Mesendoderm (in vitro differentiated cells): Measurements from ENCODE around the gene FHL2.

Source experiments
- DNase-seq: peaks from one replicate; pipeline ENCODE4 v3.0.0; 2013
- H2AK5ac ChIP-seq: 2 replicates; pipeline ENCODE4 v1.6.1; 2013; ENCODE audit warnings: low read length, inconsistent platforms
- H2BK120ac ChIP-seq: 2 replicates; pipeline ENCODE4 v1.6.1; 2013; ENCODE audit warnings: low read depth, mild to moderate bottlenecking, low read length, moderate library complexity, mixed read lengths
- H2BK15ac ChIP-seq: replicated peaks from 2 replicates; pipeline ENCODE4 v1.6.1; 2013; ENCODE audit warnings: low read depth, mild to moderate bottlenecking, moderate library complexity
- H2BK5ac ChIP-seq: 2 replicates; pipeline ENCODE4 v1.6.1; 2013; ENCODE audit warnings: low read length, inconsistent platforms
- H3K18ac ChIP-seq: 2 replicates; pipeline ENCODE4 v1.6.1; 2013; ENCODE audit warnings: mild to moderate bottlenecking, low read length, mixed read lengths
- H3K23ac ChIP-seq: one replicate; pipeline ENCODE4 v1.6.1; 2013; ENCODE audit warnings: low read length
- H3K27ac ChIP-seq: 2 replicates; pipeline ENCODE4 v1.5.1; 2013; ENCODE audit warnings: low read depth, mild to moderate bottlenecking, inconsistent platforms, low read length, moderate library complexity
- H3K27me3 ChIP-seq: 2 replicates; pipeline ENCODE4 v1.6.1; 2013; ENCODE audit warnings: low read length, control low read depth, mild to moderate bottlenecking, inconsistent platforms; ENCODE audit not compliant: insufficient read depth, poor library complexity
- H3K36me3 ChIP-seq: 2 replicates; pipeline ENCODE4 v1.6.1; 2013; ENCODE audit warnings: low read length, inconsistent platforms; ENCODE audit not compliant: control insufficient read depth, insufficient read depth
- H3K4ac ChIP-seq: one replicate; pipeline ENCODE4 v1.6.1; 2013; ENCODE audit warnings: low read depth, mild to moderate bottlenecking, low read length, moderate library complexity
- H3K4me1 ChIP-seq: 2 replicates; pipeline ENCODE4 v1.6.1; 2013; ENCODE audit warnings: low read depth, low read length, inconsistent platforms; ENCODE audit not compliant: control insufficient read depth
- H3K4me2 ChIP-seq: 2 replicates; pipeline ENCODE4 v1.6.1; 2013; ENCODE audit warnings: low read length
- H3K4me3 ChIP-seq: 2 replicates; pipeline ENCODE4 v1.5.1; 2013; ENCODE audit warnings: mild to moderate bottlenecking, low read length
- H3K56ac ChIP-seq: one replicate; pipeline ENCODE4 v1.6.1; 2013; ENCODE audit warnings: low read length
- H3K79me1 ChIP-seq: 2 replicates; pipeline ENCODE4 v1.6.1; 2013; ENCODE audit warnings: low read length, inconsistent platforms
- H3K79me2 ChIP-seq: 2 replicates; pipeline ENCODE4 v1.6.1; 2013; ENCODE audit warnings: mild to moderate bottlenecking, low read length; ENCODE audit not compliant: control insufficient read depth, insufficient read depth
- H3K9ac ChIP-seq: 2 replicates; pipeline ENCODE4 v1.6.1; 2013; ENCODE audit warnings: low read length, inconsistent platforms
- H4K5ac ChIP-seq: one replicate; pipeline ENCODE4 v1.6.1; 2013; ENCODE audit warnings: low read length
- H4K8ac ChIP-seq: one replicate; pipeline ENCODE4 v1.6.1; 2013; ENCODE audit warnings: low read depth, mild to moderate bottlenecking, control low read depth, low read length, moderate library complexity
- WGBS: extraction: QIAGEN DNeasy Blood & Tissue Kit; methylation state at CpG from one replicate; pipeline ENCODE4 v1.1.7; 2013; ENCODE audit warnings: low lambda C conversion rate, missing lambda C conversion rate; ENCODE audit not compliant: insufficient coverage; ENCODE audit errors: extremely low coverage; 5-methylcytosine and 5-hydroxymethylcytosine counted together

Gene FHL2

GRCh38 chr2:105325389-105325963, 73.4 kb downstream of the FHL2 start:
- no peak overlapping the region for H3K56ac ChIP-seq
- no peak overlapping the region for H2BK120ac ChIP-seq
- no peak overlapping the region for H2BK15ac ChIP-seq
- no peak overlapping the region for H3K23ac ChIP-seq
- no peak overlapping the region for H2AK5ac ChIP-seq
- no peak overlapping the region for H3K4ac ChIP-seq
- WGBS: no CpG with 5 or more reads among the region's 3 CpGs
- DNase-seq: peak; percentile 60
- H3K27me3 ChIP-seq: no peaks in the 10 kb centered on the region
- H3K4me1 ChIP-seq: peaks cover 4% of the 10 kb centered on the region
- H3K4me3 ChIP-seq: no peak overlapping the region
- peaks cover 14% of the 10 kb centered on the region for H3K79me2 ChIP-seq
- no peaks in the 10 kb centered on the region for H3K36me3 ChIP-seq
- H3K9ac ChIP-seq: no peak overlapping the region
- no peak overlapping the region for H2BK5ac ChIP-seq
- no peak overlapping the region for H3K4me2 ChIP-seq
- H4K8ac ChIP-seq: no peak overlapping the region
- no peak overlapping the region for H3K18ac ChIP-seq
- no peak overlapping the region for H4K5ac ChIP-seq
- no peak overlapping the region for H3K27ac ChIP-seq
- H3K79me1 ChIP-seq: peaks cover 13% of the 10 kb centered on the region

GRCh38 chr2:105324732-105325131, 74.1 kb downstream of the FHL2 start:
- Histone ChIP-seq H3K27ac (peak overlapping the region; percentile 19), H3K27me3 (no peaks in the 10 kb centered on the region), H3K79me1 (peaks cover 13% of the 10 kb centered on the region), H3K18ac (no peak overlapping the region), H3K9ac (no peak overlapping the region), H3K23ac (no peak overlapping the region), H2BK5ac (no peak overlapping the region), H3K79me2 (peaks cover 16% of the 10 kb centered on the region), H2AK5ac (no peak overlapping the region), H3K36me3 (no peaks in the 10 kb centered on the region), H2BK120ac (no peak overlapping the region), H3K4me1 (peaks cover 4% of the 10 kb centered on the region), H4K5ac (no peak overlapping the region), H3K4me3 (no peak overlapping the region), H4K8ac (no peak overlapping the region), H3K56ac (no peak overlapping the region), H2BK15ac (no peak overlapping the region), H3K4me2 (no peak overlapping the region), H3K4ac (no peak overlapping the region)
- DNase-seq: peak; percentile 86
- no CpG with 5 or more reads among the region's 4 CpGs for WGBS

- no peak overlapping the region for H4K8ac ChIP-seq
- no peak overlapping the region for H3K4me3 ChIP-seq
- no peaks in the 10 kb centered on the region for H3K36me3 ChIP-seq
- no peak overlapping the region for H3K23ac ChIP-seq
- H3K27me3 ChIP-seq: no peaks in the 10 kb centered on the region
- no peak overlapping the region for H2AK5ac ChIP-seq
- H3K4me1 ChIP-seq: peaks cover 4% of the 10 kb centered on the region
- H3K4me2 ChIP-seq: no peak overlapping the region
- H2BK15ac ChIP-seq: no peak overlapping the region
- WGBS: no CpG with 5 or more reads among the region's 4 CpGs
- no peak overlapping the region for H2BK5ac ChIP-seq
- H3K56ac ChIP-seq: no peak overlapping the region
- no peak overlapping the region for H3K9ac ChIP-seq
- H4K5ac ChIP-seq: no peak overlapping the region
- H3K79me1 ChIP-seq: peaks cover 12% of the 10 kb centered on the region
- peaks cover 15% of the 10 kb centered on the region for H3K79me2 ChIP-seq
- H3K4ac ChIP-seq: no peak overlapping the region
- no peak for DNase-seq
- no peak overlapping the region for H2BK120ac ChIP-seq
- no peak overlapping the region for H3K18ac ChIP-seq
- no peak overlapping the region for H3K27ac ChIP-seq
These were observed 74.8 kb downstream of the FHL2 start for GRCh38 chr2:105324101-105324500.

GRCh38 chr2:105323111-105323510, 75.7 kb downstream of the FHL2 start:
- no CpG with 5 or more reads among the region's 5 CpGs for WGBS
- Histone ChIP-seq H3K56ac (no peak overlapping the region), H2BK5ac (no peak overlapping the region), H4K5ac (no peak overlapping the region), H2BK15ac (no peak overlapping the region), H3K27me3 (no peaks in the 10 kb centered on the region), H2AK5ac (no peak overlapping the region), H3K23ac (no peak overlapping the region), H2BK120ac (no peak overlapping the region), H3K36me3 (no peaks in the 10 kb centered on the region), H3K4me2 (no peak overlapping the region), H3K79me2 (peaks cover 5% of the 10 kb centered on the region), H3K27ac (no peak overlapping the region), H3K79me1 (peaks cover 3% of the 10 kb centered on the region), H4K8ac (no peak overlapping the region), H3K4ac (no peak overlapping the region), H3K4me1 (peaks cover 4% of the 10 kb centered on the region), H3K9ac (no peak overlapping the region), H3K4me3 (no peak overlapping the region), H3K18ac (no peak overlapping the region)
- no peak for DNase-seq

- Histone ChIP-seq H3K36me3 (no peaks in the 10 kb centered on the region), H3K18ac (no peak overlapping the region), H3K4me3 (no peak overlapping the region), H3K23ac (no peak overlapping the region), H3K79me2 (peaks cover 5% of the 10 kb centered on the region), H2AK5ac (no peak overlapping the region), H4K5ac (no peak overlapping the region), H4K8ac (no peak overlapping the region), H3K4me1 (peaks cover 4% of the 10 kb centered on the region), H2BK15ac (no peak overlapping the region), H3K56ac (no peak overlapping the region), H3K4me2 (no peak overlapping the region), H3K4ac (no peak overlapping the region), H2BK5ac (no peak overlapping the region), H3K27ac (no peak overlapping the region), H3K79me1 (peaks cover 3% of the 10 kb centered on the region), H3K27me3 (no peaks in the 10 kb centered on the region), H2BK120ac (no peak overlapping the region), H3K9ac (no peak overlapping the region)
- no CpG with 5 or more reads among the region's 3 CpGs for WGBS
- no peak for DNase-seq
These were observed 76.8 kb downstream of the FHL2 start for GRCh38 chr2:105321875-105322646.
